Adrenal gland (tissue), 5 donors: ENCODE results near the gene AOPEP.

Experiments
- CTCF ChIP-seq, 6 experiments: fragments of 450-650 bp in 4 of 6; fragments of 200-600 bp in 2 of 6; sonication (generic) in 1 of 6; IDR thresholded peaks; 1 replicate in 5 of 6; 2 replicates in 1 of 6; pipeline versions ENCODE4 v1.5.1 to v1.8.0; 2016 to 2021; ENCODE audit warnings: antibody characterized with exemption in 6 of 6, mild to moderate bottlenecking in 2 of 6, moderate library complexity in 1 of 6
- POLR2A ChIP-seq, 2 donors: fragments of 450-650 bp; IDR thresholded peaks; one replicate each; pipeline ENCODE4 v1.6.1; 2017; ENCODE audit warnings: antibody characterized with exemption in 2 of 2, mild to moderate bottlenecking in 2 of 2, moderate library complexity in 1 of 2
- donor health status: DM: no; HTN: no; CAD: no.

- TF ChIP-seq CTCF (IDR thresholded peaks at IDR 0.05), result no peak
- no peak for TF ChIP-seq POLR2A (IDR thresholded peaks at IDR 0.05)
These were observed 13.8 kb downstream of the AOPEP start for GRCh38 chr9:94740145-94740840.
